NCI-H1417 treated with DMSO at 0.1 percent for 48 hours (cell line): Measurements from ENCODE around the gene TBX1.

ENCODE experiments used
- DNase-seq: peaks from one replicate; lab custom pipeline; 2025; lab: John Stamatoyannopoulos, UW

TBX1 gene

DNA sequence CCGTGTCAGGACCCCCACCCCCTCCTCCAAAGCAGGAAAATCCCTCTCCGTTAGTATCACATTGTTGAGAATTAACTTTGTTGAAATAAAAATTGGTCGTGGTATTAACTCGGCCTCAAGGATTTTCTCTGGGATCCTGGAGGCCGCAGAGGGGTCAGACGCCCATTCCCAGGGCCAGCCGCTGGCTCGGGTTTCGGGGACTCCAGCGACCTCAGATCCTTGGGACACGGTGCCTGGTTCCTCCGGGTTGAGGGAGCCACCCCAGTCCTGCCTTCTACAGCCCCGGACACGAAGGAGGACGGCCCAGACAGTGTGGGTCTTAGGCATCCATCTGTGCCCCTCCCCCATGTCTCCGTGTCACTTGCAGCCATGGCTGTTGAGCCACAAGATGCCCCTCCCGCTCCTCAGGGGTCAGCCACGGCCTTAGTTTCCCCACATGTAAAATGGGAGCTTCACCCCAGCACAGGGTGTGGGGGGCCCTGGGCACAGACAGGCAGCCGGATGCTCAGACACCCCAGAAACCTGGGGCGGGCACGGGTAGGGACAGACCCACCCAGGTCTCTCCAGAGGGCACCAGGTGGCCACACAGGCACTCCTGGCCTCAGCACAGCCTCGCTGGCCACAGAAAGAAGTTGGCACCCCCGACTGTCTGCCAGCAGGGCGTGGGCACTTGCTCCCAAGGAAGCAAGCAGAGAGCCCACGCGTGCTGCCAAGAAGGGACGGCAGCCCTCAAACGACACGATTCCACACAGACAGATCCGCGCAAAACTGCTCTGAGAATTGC lies 21.7 kb upstream of the TBX1 start:
- no peak for DNase-seq

DNA sequence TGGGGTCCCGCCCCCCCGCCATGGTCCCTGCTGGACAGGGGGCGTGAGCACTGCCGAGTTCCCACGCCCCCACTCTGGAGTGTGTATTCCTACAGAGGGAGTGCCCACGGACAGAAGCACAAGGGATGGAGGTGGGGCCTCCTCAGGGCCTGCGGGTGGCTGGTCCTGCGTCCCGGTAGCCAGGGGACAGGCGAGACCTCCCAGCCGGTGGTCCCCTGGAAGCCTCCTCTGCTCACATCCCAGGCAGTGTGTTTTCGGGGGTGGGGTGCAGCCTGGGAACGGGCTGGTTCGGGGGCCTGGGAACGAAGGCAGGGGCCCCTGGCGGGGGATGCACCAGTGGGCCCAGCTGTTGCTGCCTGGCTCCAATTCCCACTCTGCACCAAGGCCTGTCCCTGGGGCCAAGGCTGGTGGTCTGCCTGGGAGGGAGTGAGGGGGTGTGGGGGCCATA lies 21.1 kb upstream of the TBX1 start:
- no peak for DNase-seq

DNA sequence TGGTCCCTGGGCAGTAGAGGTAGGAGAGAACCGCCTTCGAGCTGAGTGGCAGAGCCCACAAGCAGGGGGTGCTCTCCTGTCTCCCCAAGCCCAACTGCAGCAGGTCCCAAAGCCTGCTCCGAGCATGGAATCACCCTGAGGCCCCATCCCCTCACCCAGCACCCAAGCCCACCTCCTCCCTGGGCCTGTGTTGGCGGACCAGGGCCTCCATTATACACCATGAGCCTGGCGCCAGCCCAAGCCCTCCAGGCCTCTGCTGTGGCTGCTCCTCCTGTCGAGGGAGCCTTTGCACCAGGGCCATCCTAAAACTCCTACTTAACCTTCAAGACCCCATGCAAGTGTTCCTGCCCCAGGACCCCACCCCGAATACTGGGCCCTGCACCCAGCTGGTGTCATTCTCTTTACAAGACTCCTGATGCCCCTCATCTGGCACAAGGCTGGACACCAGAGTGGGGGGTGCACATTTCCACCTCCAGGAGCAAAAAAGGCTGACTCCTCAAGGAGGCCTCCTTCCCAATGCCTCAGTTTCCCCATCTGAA lies 20.6 kb upstream of the TBX1 start:
- no peak for DNase-seq

DNA sequence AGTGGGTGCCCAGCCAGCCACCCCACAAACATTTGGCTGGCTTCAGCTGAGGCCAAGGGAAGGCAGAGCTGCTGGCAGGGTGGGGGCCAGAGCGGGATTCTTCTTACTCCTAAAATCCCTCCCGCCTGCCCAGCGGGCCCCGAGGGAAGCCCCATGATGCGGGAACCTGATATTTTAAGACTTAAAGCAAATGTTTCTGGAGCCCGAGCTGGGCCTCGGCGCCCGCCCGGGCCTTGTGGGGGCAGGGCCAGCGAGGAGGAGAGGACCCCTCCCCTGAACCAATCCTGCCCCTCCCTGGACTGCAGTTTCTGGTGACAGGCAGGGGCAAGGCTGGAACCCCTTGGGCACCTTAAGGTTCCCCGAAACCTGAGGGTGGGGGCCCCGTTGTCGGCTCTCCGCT lies 20.0 kb upstream of the TBX1 start:
- DNase-seq: no peak

DNA sequence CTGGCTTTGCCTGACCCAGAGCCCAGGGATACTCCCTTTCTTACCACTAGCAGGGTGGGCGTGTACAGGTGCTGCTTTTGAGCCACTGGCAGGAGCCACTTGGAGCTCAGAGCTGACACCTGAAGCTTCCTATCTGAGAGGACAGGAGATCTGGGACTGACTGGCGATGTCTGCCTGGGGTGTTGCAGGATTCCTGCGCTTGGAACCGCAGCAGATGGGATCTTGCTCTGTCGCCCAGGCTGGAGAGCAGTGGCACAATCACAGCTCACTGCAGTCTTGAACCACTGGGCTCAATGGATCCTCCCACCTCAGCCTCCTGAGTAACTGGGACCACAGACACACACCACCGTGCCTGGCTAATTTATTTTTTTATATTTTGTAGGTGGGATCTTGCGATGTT lies 19.5 kb upstream of the TBX1 start:
- no peak for DNase-seq

DNA sequence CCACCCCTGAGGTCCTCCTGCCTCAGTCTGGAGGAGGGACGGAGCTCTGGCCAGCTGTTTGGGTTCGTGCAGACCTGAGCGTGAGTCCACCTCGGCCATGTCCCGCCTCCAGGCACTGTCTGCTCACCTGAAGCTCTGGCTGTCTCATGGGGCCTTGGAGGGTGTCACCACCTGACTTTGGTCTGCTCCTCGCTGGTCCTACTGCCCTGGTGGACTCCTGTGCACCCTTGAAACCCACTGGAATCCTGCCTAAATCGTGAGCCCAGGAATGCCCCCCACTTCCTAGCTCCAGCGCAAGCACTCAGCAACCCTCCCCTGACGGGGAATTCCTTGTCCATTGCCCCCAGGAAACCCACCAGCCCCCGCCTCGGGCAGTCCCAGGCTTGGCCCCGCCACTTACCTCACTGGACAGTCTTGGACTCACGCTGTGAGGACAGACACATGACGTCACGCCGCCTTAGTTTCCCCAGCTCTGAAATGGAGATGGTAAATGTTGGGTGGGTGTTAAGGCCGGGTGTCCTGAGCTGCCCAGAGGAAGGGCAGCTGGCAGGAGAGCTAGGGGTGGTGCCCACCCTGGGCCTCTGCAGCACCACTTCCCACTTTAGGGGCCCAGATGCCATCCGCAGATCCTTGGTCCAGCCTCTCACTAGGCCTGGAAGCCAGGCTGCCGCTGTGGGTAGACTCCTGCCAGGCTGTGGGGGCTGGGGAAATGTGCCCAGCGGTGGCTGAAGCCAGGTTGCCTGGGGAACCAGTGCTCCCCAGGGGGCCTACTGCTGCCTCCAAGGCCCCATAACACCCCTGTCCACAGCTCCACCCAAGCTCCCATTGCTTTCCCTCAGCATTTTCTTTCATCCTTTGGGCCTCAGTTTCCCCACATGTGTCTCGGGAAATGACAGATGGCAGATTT lies 18.2 kb upstream of the TBX1 start:
- DNase-seq: no peak

DNA sequence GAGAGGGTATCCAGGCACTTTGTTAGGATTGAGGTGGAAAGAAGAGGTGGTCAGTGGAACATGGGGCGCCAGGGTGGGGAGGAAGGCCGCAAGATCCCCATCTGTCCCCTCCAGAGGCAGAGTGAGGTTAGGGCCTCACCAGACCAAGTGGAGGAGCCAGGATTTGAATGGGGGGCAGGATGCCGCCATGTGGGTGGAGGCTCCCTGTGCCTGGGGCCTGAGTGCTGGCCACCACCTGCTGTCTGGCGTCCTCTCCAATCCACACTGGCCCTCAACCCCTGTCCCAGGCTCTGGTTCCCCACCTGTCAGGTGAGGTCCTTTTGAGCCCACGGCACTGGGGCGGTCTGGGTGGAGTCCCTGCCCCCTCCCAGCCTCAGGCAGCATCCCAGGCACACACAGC lies 17.5 kb upstream of the TBX1 start:
- DNase-seq: no peak

DNA sequence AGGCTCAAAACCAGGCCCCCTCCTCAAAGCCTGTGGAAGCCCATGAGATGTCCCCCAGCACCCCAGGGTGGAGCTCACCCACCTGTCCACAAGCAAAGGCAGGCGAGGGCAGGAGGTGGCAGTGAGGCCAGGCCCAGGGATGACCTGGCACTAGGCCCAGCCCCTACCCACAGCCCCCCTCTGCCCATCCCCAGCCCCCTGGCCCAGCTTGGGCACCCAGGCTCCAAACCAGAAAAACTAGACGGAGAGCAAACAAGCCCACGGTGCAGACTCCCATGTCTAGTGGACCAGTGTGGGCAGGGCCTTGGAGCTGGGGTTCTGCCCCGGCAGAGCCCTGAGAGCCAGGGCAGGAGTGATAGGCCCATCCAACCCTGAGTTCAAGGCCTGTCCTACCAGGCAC lies 16.9 kb upstream of the TBX1 start:
- DNase-seq: no peak

DNA sequence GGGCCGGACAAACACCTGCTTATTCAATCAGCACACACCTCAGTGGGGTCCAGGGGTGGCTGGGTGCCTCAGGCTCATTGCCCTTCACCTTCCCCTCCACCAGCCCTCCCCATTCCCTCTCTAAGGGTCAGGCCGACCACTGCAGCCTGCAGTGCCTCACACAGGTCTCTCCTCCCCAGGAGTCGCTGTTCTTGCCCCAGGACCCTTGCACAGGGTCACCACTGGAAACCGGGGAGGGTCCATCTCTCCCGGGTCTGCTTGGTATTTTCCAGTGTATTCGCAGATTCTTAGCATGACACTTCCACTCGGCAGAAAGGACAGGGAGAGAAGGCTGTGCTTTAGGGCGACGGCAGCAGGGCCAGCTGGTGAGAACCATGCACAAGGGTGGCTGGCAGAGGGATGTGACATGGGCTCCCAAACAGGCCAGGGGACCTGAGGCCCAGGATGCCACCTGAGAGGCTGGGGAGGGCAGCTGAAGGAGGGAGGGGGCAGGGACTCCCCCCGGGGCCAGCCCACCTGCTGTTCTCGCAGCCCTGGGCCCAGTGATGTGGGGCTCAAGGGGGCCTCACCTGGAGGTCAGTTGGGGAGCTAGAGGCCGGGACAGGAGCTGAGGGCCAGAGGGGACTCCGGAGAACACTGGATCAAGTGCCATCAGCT lies 16.1 kb upstream of the TBX1 start:
- no peak for DNase-seq

DNA sequence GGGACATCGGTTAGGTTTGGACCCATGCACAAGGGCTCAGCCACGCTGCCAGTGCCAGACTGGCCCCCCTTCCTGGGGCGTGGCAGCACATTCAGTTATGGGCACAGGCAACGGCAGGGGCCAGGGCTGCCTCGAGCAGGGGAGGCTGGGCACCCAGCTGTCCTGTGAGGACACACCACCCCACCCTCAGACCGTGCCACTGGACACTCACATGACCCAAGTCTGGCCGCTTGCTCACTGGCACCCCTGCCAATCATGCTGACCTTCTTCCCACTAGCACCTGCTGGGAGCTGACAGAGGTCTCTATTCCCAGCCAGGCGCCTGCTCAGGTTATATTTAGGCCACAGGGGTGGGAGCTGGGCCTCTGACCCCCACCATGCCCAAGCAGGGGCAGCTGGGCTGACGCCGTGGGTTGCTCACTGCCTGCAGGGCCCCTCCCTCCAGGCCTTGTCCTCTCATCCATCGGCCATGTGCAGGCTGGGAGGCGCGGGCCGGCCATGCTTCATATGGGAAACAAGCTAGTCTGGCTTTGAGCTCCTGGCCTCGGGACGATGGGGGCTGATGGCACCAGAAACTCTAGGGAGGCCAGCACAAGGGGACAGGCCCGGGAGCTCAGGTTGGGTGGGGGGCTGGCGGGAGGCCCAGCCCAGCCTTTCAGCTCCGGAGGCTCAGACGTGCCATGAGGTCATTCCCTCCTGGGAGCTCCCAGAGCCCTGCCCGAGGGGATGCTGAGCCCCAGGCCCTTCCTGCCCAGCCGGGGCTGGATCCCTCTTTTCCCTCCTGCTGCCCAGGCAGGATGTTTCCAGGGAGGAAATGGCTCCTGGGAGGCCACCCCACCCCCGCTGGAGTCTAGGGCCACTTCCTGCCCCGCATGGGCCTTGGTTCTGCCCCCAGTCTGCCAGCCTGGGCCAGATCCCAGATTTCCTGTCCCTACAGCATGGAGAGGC lies 15.2 kb upstream of the TBX1 start:
- DNase-seq: no peak

DNA sequence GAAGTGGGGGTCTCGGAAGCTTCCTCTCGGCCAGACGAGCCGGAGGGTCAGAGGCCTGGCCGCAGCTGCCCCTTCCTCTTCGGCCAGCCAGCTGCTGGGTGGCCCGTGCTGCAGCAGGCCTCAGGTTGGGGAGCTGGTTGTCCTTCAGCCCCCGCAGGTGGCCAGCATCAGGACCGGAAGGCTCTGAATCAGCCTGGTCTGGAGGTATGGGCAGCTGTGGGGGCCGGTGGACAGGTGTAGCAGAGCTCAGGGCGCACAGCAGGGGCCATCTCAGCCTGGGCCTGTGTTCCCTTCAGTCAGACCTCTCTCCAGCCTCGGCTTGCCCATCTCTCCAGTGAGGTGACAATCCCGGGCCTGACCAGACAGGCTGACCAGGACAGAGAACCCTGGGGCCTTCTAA lies 13.9 kb upstream of the TBX1 start:
- no peak for DNase-seq

DNA sequence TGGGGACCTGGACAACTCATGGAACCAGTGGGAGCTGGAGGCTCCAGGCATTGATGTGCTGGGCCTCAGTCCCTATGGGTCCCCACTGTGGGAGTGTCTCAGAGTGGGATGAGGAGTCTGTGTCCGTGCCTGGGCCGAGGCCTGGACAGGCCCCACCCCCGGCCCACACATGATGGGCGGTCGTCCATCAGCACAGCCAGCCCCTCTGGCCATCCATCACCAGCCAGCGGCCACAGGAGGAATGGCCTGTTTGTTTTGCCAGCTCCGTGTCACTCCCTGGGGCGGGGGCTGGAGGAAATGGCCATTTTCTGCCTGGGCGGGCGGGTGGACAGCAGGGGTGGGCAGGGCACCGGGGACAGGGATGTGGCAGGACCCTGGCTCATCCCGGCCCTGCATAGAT lies 13.0 kb upstream of the TBX1 start:
- no peak for DNase-seq

DNA sequence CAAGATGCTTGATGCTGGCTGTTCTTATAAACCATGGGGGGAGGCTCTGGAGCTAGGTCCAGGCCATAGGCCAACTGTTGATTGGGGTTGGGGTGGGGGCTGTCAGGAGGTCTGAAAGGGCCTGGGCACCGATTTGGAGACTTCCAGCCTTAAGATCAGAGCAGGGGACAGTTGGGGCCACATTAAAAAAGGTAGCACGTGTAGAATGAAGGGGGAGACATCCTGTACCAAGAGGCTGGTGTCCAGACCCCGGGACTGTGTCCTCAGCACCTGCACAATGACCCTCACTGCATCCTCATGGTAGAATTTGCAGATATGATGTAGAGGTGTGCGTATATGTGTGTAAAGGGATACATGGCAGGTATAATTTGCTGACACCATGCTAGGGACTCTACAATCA lies 12.4 kb upstream of the TBX1 start:
- DNase-seq: no peak

DNA sequence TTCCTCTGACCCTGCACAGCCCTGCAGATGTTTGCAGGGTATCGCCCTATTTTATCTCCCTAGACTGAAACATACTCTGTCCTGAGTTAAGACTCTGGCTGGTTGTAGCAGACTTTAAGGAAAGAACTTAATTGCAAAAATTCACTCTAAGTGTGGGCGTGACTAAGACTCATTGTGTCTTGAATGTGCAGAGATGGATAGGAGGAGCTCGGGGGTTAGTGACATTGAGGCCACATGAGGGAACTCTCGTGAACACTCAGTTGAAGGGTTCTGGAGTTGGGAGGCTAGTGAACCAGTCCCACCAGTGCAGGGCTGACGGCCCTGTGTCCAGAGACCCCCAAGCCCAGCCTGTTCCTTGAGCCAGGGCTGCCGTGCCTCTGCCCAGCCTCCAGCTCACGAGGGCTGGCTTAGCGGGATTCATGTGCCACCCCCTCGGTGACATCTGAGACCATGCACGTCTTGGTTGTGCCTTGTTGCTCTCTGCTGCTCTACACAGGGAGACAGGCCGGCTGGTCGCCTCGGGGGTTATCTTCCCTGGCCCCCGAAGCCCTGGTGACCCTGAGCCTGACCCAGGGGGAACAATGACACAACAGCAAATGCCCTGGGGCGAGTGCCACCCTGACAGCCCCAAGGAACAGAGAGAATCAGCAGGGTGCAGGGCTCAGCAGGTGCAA lies 11.4 kb upstream of the TBX1 start:
- DNase-seq: no peak

DNA sequence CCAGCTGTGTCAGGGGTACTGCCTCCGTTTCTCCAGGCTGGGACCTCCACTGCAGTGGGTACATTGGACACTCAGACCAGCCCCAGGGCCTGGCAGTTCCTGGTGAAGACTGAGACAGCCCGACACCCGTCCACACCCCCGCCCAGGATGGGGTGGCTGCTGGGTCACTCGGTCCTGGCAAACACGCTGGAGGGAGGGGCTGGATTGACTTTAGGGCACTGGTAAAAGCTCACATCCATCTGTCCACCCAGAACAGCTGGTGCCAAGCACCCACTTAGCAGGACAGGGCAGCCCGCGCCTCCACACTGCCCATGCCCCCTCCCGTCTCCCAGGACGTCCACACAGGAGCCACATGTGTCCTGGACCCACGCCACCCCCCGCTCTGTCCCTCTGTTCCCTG lies 10.7 kb upstream of the TBX1 start:
- no peak for DNase-seq

DNA sequence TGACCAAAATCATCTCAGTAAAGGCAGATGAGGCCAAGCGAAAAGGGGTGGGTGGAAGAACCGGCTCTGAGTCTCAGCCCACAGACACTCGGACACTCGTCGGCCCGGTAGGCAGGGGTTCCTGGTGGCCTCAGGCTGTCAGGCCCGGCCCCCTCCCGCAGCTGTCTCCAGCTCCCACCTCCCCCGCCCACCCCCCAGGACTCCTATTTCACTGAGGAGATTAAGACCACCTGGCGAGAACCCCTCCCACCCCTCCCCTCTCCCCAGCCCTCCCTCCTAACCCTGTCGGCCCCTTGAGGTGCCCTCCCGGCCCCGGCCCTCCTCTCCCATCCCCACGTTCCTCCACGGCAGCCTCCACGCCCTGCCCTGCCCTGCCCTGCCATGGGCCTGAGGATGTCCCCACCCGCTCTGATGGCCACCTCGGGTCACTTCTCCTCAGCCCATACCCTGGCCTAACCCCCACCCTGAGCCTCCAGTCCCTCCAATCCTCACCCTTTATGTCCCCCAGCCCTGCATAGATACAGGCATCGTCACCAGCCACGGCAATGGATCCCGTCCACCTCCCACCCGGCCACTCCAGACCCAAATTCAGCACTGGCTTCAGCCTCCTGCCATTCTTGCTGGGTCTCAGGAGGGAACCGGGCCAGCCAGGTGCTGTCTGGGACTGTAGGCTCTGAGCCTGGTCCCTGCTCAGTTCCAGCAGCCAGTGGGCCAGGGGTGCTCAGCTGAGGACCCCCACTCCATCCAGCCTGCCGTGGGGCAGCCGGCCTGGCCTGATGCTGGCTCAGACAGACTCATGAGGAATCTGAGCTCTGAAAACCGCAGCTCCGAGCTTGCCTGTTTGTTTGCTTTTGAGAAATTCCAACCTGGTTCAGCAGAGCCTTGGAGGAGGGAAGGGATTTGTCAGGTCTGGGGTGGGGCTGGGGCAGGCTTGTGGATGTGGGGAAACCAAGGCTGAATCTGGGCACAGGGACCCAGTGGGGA lies 9.8 kb upstream of the TBX1 start:
- DNase-seq: no peak

DNA sequence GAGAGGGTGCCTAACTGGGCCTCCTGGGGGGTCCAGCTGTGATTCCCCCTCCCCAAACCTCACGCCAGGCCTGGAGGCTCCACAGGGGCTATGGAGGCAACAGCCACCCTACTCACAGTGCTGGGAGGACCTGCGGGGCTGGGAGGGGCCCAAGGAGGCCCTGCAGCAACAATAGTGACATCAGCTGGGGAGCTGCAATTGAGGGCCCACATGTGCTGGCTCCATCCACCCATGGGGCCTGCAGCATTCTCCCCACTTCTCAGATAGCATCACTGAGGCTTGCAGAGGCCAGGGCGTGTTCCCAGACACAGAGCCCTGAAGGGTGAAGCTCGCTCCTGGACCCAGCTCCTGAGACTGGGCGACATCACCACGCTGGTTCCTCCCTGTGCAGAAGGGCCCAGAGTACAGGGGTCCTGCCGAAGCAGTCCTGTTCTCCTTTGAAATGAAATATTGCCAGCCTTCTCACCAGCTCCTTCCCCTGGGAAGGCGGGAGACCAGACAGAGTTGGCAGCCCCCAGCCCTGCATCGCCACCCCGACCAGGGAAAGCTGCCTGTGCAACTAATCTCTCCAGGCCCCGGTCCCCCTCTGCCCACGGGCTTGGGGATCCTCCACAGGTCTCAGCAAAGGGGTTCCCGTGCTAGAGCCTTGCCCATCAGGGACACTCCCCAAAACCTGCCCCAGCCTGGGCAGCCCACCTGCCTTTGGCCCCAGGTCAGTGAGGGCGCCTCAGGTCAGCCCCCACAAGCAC lies 8.9 kb upstream of the TBX1 start:
- DNase-seq: no peak

DNA sequence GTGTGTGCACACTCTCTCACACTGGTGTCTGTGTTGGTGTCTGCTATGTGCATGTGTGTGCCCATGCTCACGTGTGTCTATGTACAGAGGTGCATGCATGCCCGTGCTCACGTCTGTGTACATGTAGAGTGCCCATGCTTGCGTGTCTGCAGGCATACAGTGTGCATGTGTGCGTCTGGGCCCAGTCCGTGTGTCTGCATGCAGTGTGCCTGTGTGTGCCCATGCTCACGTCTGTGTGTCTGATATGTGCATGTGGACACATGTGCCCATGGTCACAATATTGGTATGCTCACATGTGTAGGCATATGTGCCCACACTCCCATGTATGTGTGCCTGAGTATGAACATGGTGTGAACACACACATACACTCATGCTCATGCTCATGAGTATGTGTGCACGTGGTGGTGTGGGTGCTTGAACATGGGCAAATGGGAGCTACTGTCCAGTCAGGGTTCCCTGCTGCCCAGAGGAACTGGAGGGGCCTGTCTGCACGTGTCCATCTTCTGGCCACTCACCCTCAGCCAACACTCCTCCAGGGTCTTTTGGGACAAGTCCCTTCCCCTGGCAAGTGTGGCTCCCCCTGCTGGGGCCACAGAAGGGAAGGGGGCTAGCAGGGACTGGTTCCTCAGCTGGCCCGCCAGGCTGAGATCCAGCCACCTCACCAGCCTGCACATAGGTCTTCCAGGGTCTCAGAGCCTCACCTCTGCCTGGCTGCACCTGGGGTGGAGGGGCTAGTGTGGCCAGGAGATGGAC lies 7.3 kb upstream of the TBX1 start:
- DNase-seq: no peak
